Activated CD8-positive, alpha-beta memory T cell treated with anti-CD3 and anti-CD28 coated beads for 4 hours (primary cell): ENCODE data around the gene AFF3.

ENCODE experiments used
- DNase-seq, 2 donors: peaks; one replicate each; pipeline ENCODE4 v3.0.0-alpha.2; 2020; ENCODE audit warnings: low read depth in 2 of 2

The AFF3 gene

GRCh38 chr2:99831772-99832171 lies 310.6 kb downstream of the AFF3 start:
- no peak for DNase-seq

GRCh38 chr2:99827296-99827999 lies 314.9 kb downstream of the AFF3 start:
- no peak for DNase-seq

- no peak for DNase-seq
Measured at GRCh38 chr2:99825630-99826029, 316.8 kb downstream of the AFF3 start.

GRCh38 chr2:99824758-99825157 lies 317.6 kb downstream of the AFF3 start:
- no peak for DNase-seq

GRCh38 chr2:99822474-99823207 lies 319.7 kb downstream of the AFF3 start:
- DNase-seq = no peak

- no peak for DNase-seq
Measured at GRCh38 chr2:99821984-99822383, 320.4 kb downstream of the AFF3 start.

GRCh38 chr2:99821572-99821971 lies 320.8 kb downstream of the AFF3 start:
- no peak for DNase-seq

- DNase-seq = no peak
Measured at GRCh38 chr2:99821039-99821438, 321.4 kb downstream of the AFF3 start.

- DNase-seq = no peak
Measured at GRCh38 chr2:99819766-99820165, 322.6 kb downstream of the AFF3 start.

GRCh38 chr2:99818842-99819241 lies 323.5 kb downstream of the AFF3 start:
- no peak for DNase-seq

- DNase-seq = no peak
Measured at GRCh38 chr2:99816908-99817307, 325.5 kb downstream of the AFF3 start.

GRCh38 chr2:99812426-99812825 lies 330.0 kb downstream of the AFF3 start:
- DNase-seq = no peak

GRCh38 chr2:99811544-99811943 lies 330.8 kb downstream of the AFF3 start:
- DNase-seq = no peak

GRCh38 chr2:99810225-99810624 lies 332.2 kb downstream of the AFF3 start:
- no peak for DNase-seq

GRCh38 chr2:99809259-99809900 lies 333.0 kb downstream of the AFF3 start:
- no peak for DNase-seq

- no peak for DNase-seq
Measured at GRCh38 chr2:99808361-99809200, 333.8 kb downstream of the AFF3 start.

- no peak for DNase-seq
Measured at GRCh38 chr2:99806758-99807157, 335.6 kb downstream of the AFF3 start.

- no peak for DNase-seq
Measured at GRCh38 chr2:99805930-99806476, 336.4 kb downstream of the AFF3 start.

GRCh38 chr2:99803846-99804245 lies 338.5 kb downstream of the AFF3 start:
- no peak for DNase-seq

- DNase-seq = no peak
Measured at GRCh38 chr2:99802734-99803133, 339.7 kb downstream of the AFF3 start.

- no peak for DNase-seq
Measured at GRCh38 chr2:99801327-99801901, 341.0 kb downstream of the AFF3 start.
